Glutamatergic neuron (in vitro differentiated cells): ENCODE data around the gene SMIM20. TPM values are rescaled to one million over a fixed set of nuclear protein-coding genes. Genes with fewer than 3 reads are reported as not detected.
"Not testable (repeated sequence)": the region's sequence is repeated elsewhere in the genome, so short reads cannot be mapped to it uniquely, and the experiment has no call there.

Experiments used
- DNase-seq: peaks from one replicate; pipeline ENCODE4 v3.0.0; 2022
- H3K27ac Mint-ChIP-seq: one replicate; pipeline ENCODE4 v1.8.0; 2020; ENCODE audit warnings: mild to moderate bottlenecking, mixed read lengths, inconsistent platforms; ENCODE audit not compliant: unreplicated experiment
- H3K27me3 Mint-ChIP-seq: one replicate; pipeline ENCODE4 v1.8.0; 2020; ENCODE audit warnings: mild to moderate bottlenecking, moderate library complexity, mixed read lengths, inconsistent platforms; ENCODE audit not compliant: unreplicated experiment
- H3K36me3 Mint-ChIP-seq: one replicate; pipeline ENCODE4 v1.8.0; 2020; ENCODE audit warnings: mild to moderate bottlenecking, mixed read lengths, inconsistent platforms; ENCODE audit not compliant: unreplicated experiment
- H3K4me1 Mint-ChIP-seq: one replicate; pipeline ENCODE4 v1.8.0; 2020; ENCODE audit warnings: mild to moderate bottlenecking, low read depth, mixed read lengths, inconsistent platforms; ENCODE audit not compliant: unreplicated experiment
- H3K4me3 Mint-ChIP-seq: one replicate; pipeline ENCODE4 v1.8.0; 2020; ENCODE audit warnings: mild to moderate bottlenecking, mixed read lengths, inconsistent platforms; ENCODE audit not compliant: unreplicated experiment
- H3K9me3 Mint-ChIP-seq: one replicate; pipeline ENCODE4 v1.8.0; 2020; ENCODE audit warnings: mild to moderate bottlenecking, moderate library complexity, mixed read lengths, inconsistent platforms; ENCODE audit not compliant: unreplicated experiment
- CTCF ChIP-seq: fragments of 200-600 bp; sonication (generic); IDR thresholded peaks from one replicate; pipeline ENCODE4 v1.5.0; 2021; ENCODE audit not compliant: partially characterized antibody, unreplicated experiment
- total RNA-seq: library from RNA; stranded (reverse); fragmentation: NEBNext Ultra II Directional; extraction: Animal tissue kit (Norgen Biotek cat#: 25700); gene quantifications from one replicate; pipeline ENCODE4 v1.2.1, GENCODE V29; 2021; ENCODE audit not compliant: unreplicated experiment

SMIM20 gene
- total RNA-seq, 1 donor from 2014 or later, result 19.6 TPM

- Mint-ChIP-seq H3K36me3 (no peaks in the 10 kb centered on the region), H3K4me3 (no peak overlapping the region), H3K9me3 (no peaks in the 10 kb centered on the region), H3K27ac (no peak overlapping the region), H3K4me1 (no peaks in the 10 kb centered on the region), H3K27me3 (peaks cover 6% of the 10 kb centered on the region)
- DNase-seq, result no peak
- no peak for TF ChIP-seq CTCF
Measured at GRCh38 chr4:25901030-25901430, 13.0 kb upstream of the SMIM20 start.

- Mint-ChIP-seq H3K9me3 (peaks cover 6% of the 10 kb centered on the region), H3K4me1 (peaks cover 7% of the 10 kb centered on the region), H3K4me3 (no peak overlapping the region), H3K27ac (no peak overlapping the region), H3K36me3 (peaks cover 10% of the 10 kb centered on the region), H3K27me3 (peaks cover 11% of the 10 kb centered on the region)
- no peak for DNase-seq
- TF ChIP-seq CTCF, result no peak
Measured at GRCh38 chr4:25903900-25904747, 9.9 kb upstream of the SMIM20 start.

GRCh38 chr4:25904748-25905082 lies 9.3 kb upstream of the SMIM20 start:
- H3K4me1 Mint-ChIP-seq, result peaks cover 10% of the 10 kb centered on the region
- H3K9me3 Mint-ChIP-seq, result peaks cover 6% of the 10 kb centered on the region
- H3K27me3 Mint-ChIP-seq, result peaks cover 11% of the 10 kb centered on the region
- no peak for DNase-seq
- H3K4me3 Mint-ChIP-seq, result no peak overlapping the region
- no peak overlapping the region for H3K27ac Mint-ChIP-seq
- TF ChIP-seq CTCF, result no peak
- H3K36me3 Mint-ChIP-seq, result peaks cover 13% of the 10 kb centered on the region

- DNase-seq, result no peak
- H3K27ac Mint-ChIP-seq, result no peak overlapping the region
- H3K27me3 Mint-ChIP-seq, result peaks cover 11% of the 10 kb centered on the region
- H3K4me1 Mint-ChIP-seq, result peaks cover 10% of the 10 kb centered on the region
- H3K4me3 Mint-ChIP-seq, result no peak overlapping the region
- H3K9me3 Mint-ChIP-seq, result peaks cover 6% of the 10 kb centered on the region
- no peak for TF ChIP-seq CTCF
- H3K36me3 Mint-ChIP-seq, result peaks cover 17% of the 10 kb centered on the region
Measured at GRCh38 chr4:25905371-25905770, 8.6 kb upstream of the SMIM20 start.

GRCh38 chr4:25906113-25906512 lies 7.9 kb upstream of the SMIM20 start:
- not testable (repeated sequence) for H3K4me3 Mint-ChIP-seq, H3K9me3 Mint-ChIP-seq, H3K27ac Mint-ChIP-seq, DNase-seq, H3K4me1 Mint-ChIP-seq
- Mint-ChIP-seq H3K27me3 (peaks cover 11% of the 10 kb centered on the region), H3K36me3 (peaks cover 17% of the 10 kb centered on the region)
